Activated naive CD8-positive, alpha-beta T cell treated with anti-CD3 and anti-CD28 coated beads, Interleukin-2, amount 50 U/mL, for 24 hours (primary cell): Measurements from ENCODE around the gene TMTC2.
"Not testable (repeated sequence)": the region's sequence is repeated elsewhere in the genome, so short reads cannot be mapped to it uniquely, and the experiment has no call there.

Source experiments
- ATAC-seq: fragments of 150-1000 bp; cut with Tn5 transposase; one replicate; pipeline ENCODE4 v1.10.0; 2021
- DNase-seq: peaks from one replicate; pipeline ENCODE4 v3.0.0; 2021
- H3K27ac Mint-ChIP-seq: one replicate; pipeline ENCODE4 v1.8.0; 2021; ENCODE audit warnings: mild to moderate bottlenecking, mixed read lengths
- H3K27me3 Mint-ChIP-seq: one replicate; pipeline ENCODE4 v1.8.0; 2021; ENCODE audit warnings: mixed read lengths
- H3K36me3 Mint-ChIP-seq: one replicate; pipeline ENCODE4 v1.8.0; 2021; ENCODE audit warnings: low read depth, mixed read lengths
- H3K4me1 Mint-ChIP-seq: one replicate; pipeline ENCODE4 v1.8.0; 2021; ENCODE audit warnings: mixed read lengths
- H3K4me3 Mint-ChIP-seq: one replicate; pipeline ENCODE4 v1.8.0; 2021; ENCODE audit warnings: mild to moderate bottlenecking, moderate library complexity, mixed read lengths
- H3K9me3 Mint-ChIP-seq: one replicate; pipeline ENCODE4 v1.8.0; 2021; ENCODE audit warnings: mixed read lengths

TMTC2 gene

DNA sequence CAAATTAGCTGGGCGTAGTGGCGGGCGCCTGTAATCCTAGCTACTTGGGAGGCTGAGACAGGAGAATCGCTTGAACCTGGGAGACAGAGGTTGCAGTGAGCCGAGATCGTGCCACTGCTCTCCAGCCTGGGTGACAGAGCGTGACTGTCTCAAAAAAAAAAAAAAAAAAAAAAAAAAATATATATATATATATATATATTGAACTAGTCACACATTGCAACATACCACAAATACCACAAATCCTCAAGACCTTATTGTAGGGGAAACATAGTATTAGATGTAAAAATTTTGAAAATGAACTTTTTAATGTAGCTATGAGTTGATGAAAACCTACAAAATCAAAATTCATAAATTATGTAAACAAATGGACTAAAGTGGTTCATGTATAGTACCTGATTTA is 158.4 kb downstream of the TMTC2 start:
- H3K4me1 Mint-ChIP-seq, ATAC-seq, DNase-seq, H3K27ac Mint-ChIP-seq, H3K27me3 Mint-ChIP-seq, H3K36me3 Mint-ChIP-seq, H3K9me3 Mint-ChIP-seq, H3K4me3 Mint-ChIP-seq: not testable (repeated sequence)

- H3K27ac Mint-ChIP-seq: no peak overlapping the region
- no peak overlapping the region for H3K4me3 Mint-ChIP-seq
Observed at GRCh38 chr12:82848845-82849244, 162.1 kb downstream of the TMTC2 start.

GRCh38 chr12:82852529-82852928 is 165.8 kb downstream of the TMTC2 start:
- Mint-ChIP-seq H3K4me1 (no peaks in the 10 kb centered on the region), H3K27ac (no peak overlapping the region), H3K36me3 (no peaks in the 10 kb centered on the region), H3K4me3 (no peak overlapping the region), H3K9me3 (no peaks in the 10 kb centered on the region), H3K27me3 (no peaks in the 10 kb centered on the region)
- DNase-seq: no peak
- ATAC-seq: no peak

More at GRCh38 chr12:82848845-82849244, 162.1 kb downstream of the TMTC2 start:
- H3K27me3 Mint-ChIP-seq: no peaks in the 10 kb centered on the region
- no peaks in the 10 kb centered on the region for H3K36me3 Mint-ChIP-seq
- H3K4me1 Mint-ChIP-seq: no peaks in the 10 kb centered on the region
- no peaks in the 10 kb centered on the region for H3K9me3 Mint-ChIP-seq
- no peak for DNase-seq
- no peak for ATAC-seq

- DNase-seq: no peak
- Mint-ChIP-seq H3K4me1 (no peaks in the 10 kb centered on the region), H3K4me3 (no peak overlapping the region), H3K9me3 (no peaks in the 10 kb centered on the region), H3K36me3 (no peaks in the 10 kb centered on the region), H3K27me3 (no peaks in the 10 kb centered on the region), H3K27ac (no peak overlapping the region)
- no peak for ATAC-seq
Observed at GRCh38 chr12:82855872-82856271, 169.2 kb downstream of the TMTC2 start.

DNA sequence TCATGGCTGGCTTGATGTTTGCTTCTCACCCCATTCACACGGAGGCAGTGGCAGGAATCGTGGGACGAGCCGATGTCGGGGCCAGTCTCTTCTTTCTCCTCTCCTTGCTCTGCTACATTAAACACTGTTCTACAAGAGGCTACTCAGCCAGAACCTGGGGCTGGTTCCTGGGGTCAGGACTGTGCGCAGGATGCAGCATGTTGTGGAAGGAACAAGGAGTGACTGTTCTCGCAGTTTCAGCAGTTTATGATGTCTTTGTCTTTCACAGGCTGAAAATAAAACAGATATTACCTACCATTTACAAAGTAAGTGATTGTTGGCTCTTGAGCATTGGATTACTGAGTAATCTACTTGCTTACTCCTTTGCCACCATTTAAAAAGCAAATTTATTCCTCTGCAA is 170.6 kb downstream of the TMTC2 start:
- H3K9me3 Mint-ChIP-seq: no peaks in the 10 kb centered on the region
- H3K4me1 Mint-ChIP-seq: no peaks in the 10 kb centered on the region
- H3K36me3 Mint-ChIP-seq: no peaks in the 10 kb centered on the region
- no peak for DNase-seq
- H3K27ac Mint-ChIP-seq: no peak overlapping the region
- H3K27me3 Mint-ChIP-seq: no peaks in the 10 kb centered on the region
- H3K4me3 Mint-ChIP-seq: no peak overlapping the region
- no peak for ATAC-seq

GRCh38 chr12:82857911-82858533 is 171.3 kb downstream of the TMTC2 start:
- Mint-ChIP-seq H3K9me3 (no peaks in the 10 kb centered on the region), H3K27me3 (no peaks in the 10 kb centered on the region), H3K36me3 (no peaks in the 10 kb centered on the region), H3K4me1 (no peaks in the 10 kb centered on the region), H3K27ac (no peak overlapping the region), H3K4me3 (no peak overlapping the region)
- no peak for DNase-seq
- ATAC-seq: no peak

DNA sequence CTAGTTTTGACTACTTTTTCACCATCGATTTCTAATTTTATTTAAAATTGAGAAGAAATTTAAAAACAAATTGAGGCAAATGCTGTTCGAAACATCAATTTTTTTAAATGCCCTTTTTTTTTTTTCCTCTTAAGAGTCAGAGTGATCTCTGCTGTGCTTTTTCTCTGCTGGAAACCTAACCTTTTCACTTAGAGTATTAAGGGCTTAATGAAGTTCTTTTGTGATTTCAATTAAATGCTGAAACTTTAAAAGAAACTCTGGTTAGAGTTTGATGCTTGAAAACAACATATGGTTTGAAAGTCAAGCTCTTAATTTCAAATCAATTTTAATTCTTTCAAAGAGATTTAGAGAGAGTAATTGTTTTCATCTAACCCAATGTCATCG is 171.8 kb downstream of the TMTC2 start:
- H3K27me3 Mint-ChIP-seq: no peaks in the 10 kb centered on the region
- H3K9me3 Mint-ChIP-seq: no peaks in the 10 kb centered on the region
- H3K36me3 Mint-ChIP-seq: no peaks in the 10 kb centered on the region
- no peak overlapping the region for H3K27ac Mint-ChIP-seq
- ATAC-seq: no peak
- no peaks in the 10 kb centered on the region for H3K4me1 Mint-ChIP-seq
- no peak for DNase-seq
- no peak overlapping the region for H3K4me3 Mint-ChIP-seq

DNA sequence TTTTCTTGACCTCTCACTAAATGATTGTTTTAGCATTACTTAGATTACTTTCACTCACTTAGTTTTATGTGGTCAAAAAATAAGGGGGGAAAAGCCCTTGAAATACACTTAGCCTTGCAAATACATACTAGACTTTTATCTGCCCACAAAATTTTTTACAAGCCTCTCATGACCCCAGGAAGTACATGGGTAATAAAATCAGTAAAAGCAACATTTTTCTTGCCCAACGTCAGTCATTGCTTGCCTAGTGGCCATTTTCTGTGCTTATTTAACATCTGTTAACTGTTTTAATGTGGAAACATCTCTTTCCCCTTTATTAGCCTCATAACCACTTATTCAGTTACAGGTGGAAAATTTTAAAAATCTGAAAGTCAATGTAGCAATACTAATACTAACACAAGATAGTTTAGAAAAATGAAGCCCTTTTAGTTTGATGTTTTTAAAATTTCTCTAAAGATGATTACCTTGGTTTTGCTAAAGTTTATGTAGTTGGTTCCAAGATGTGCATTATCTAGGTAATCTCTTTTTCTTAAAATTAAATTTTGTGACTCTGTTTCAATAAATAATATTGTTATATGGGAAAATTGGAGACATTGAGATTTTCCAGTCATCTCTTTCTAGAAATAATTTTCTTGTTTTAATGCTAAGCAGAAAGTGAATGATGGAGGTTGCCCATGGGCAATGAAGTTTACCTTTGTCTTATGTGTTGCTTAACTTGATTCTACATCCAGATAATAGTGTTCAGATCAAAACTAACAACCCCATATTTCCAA is 175.5 kb downstream of the TMTC2 start:
- Mint-ChIP-seq H3K9me3 (no peaks in the 10 kb centered on the region), H3K4me3 (no peak overlapping the region), H3K4me1 (no peaks in the 10 kb centered on the region), H3K27me3 (no peaks in the 10 kb centered on the region), H3K27ac (no peak overlapping the region), H3K36me3 (no peaks in the 10 kb centered on the region)
- ATAC-seq: no peak
- no peak for DNase-seq

DNA sequence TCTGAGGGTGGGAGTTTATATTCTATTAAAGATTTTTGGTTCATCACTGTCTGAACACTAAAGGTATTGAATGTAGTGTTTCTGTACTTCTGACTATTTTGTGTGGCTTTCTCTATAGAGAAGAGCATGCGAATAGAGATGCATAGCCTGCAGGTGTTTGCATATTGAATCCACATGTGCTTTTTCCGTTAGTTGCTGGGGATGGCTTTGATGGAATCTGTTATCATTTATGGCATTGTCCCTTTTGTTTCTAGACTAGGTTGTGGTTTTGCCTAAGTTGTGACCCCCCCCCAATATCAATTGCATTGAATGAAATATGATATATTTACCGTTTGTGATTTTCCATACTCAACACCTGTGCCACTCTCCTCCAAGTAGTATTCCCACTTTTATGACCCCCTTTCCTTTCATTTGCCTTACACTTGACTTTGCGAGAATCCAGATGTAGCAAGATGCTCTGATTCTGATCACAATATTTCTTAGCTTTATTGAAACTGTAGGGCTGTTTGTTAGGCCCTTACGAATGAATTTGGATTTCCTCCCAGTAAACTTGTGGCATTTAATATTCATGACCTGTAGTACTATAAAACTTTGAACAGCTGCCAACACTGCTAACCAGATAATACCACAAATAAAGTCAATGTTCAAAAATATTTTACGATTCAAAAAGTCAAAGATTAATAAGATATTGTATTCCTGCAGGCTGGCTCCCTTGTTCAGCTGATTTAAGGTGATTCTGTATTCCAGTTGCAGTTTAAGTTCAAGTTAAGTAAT is 176.4 kb downstream of the TMTC2 start:
- ATAC-seq: no peak
- Mint-ChIP-seq H3K36me3 (no peaks in the 10 kb centered on the region), H3K4me1 (no peaks in the 10 kb centered on the region), H3K27me3 (no peaks in the 10 kb centered on the region), H3K9me3 (no peaks in the 10 kb centered on the region), H3K4me3 (no peak overlapping the region), H3K27ac (no peak overlapping the region)
- DNase-seq: no peak

- no peak overlapping the region for H3K27ac Mint-ChIP-seq
- H3K4me3 Mint-ChIP-seq: no peak overlapping the region
- ATAC-seq (no peak), DNase-seq (no peak)
- H3K36me3 Mint-ChIP-seq: no peaks in the 10 kb centered on the region
- H3K27me3 Mint-ChIP-seq: no peaks in the 10 kb centered on the region
- no peaks in the 10 kb centered on the region for H3K9me3 Mint-ChIP-seq
- H3K4me1 Mint-ChIP-seq: peaks cover 4% of the 10 kb centered on the region
Observed at GRCh38 chr12:82866227-82866775, 179.6 kb downstream of the TMTC2 start.

DNA sequence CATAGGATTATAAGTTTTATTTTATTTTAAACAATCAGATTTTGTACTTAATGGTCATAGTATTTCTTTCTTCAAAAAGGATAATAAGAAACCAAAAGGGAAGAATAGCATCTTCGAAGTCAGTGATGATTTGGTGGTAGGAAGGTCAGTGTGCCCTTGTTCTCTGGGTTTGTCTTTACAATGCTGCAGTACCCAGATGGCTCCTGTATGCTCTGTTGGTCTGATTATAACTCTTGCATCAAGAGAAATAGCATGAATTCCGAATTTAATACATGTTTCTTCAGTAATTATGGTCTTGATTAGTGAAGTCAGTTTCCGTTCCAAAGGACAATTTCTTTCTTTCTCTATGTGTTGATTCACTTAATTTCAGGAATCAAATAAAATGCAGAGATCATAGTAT is 180.2 kb downstream of the TMTC2 start:
- no peak overlapping the region for H3K27ac Mint-ChIP-seq
- no peaks in the 10 kb centered on the region for H3K9me3 Mint-ChIP-seq
- no peak for ATAC-seq
- no peaks in the 10 kb centered on the region for H3K36me3 Mint-ChIP-seq
- H3K27me3 Mint-ChIP-seq: no peaks in the 10 kb centered on the region
- H3K4me1 Mint-ChIP-seq: peaks cover 4% of the 10 kb centered on the region
- DNase-seq: no peak
- H3K4me3 Mint-ChIP-seq: no peak overlapping the region

DNA sequence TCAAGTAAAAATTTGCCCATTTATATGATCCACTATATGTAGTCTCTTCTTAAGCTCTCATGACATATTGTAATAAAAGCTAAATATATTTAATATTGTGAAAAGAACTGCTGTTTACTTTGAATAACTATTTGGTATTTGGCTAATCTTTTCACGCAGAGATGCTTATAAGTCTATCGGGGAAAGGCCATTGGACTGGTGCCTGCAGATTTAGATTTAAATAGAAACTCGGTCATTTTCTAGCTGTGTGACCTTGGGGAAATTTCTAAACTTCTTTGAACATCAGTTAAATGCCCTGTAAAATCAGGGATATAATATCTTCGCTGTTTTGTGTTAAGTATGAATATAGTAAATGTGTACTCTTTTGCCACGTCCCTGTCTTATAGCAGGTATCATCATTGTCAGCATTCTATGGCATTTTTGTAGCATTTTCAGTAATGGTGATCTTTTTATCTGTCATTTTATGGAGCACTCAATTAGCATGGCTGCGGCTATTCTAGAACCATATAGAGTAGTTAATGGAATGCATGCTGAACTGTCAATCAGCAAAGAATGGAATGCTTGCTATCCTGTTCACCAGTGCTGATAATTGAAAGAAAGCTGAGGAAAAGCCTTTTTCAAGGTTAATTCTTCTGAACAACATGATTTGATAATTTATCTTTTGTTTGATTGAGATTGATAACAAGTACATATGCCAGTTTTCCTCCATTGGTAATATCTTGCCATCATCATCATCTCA is 181.2 kb downstream of the TMTC2 start:
- H3K4me3 Mint-ChIP-seq: no peak overlapping the region
- H3K4me1 Mint-ChIP-seq: peaks cover 4% of the 10 kb centered on the region
- H3K9me3 Mint-ChIP-seq: no peaks in the 10 kb centered on the region
- DNase-seq: no peak
- no peaks in the 10 kb centered on the region for H3K36me3 Mint-ChIP-seq
- no peak overlapping the region for H3K27ac Mint-ChIP-seq
- H3K27me3 Mint-ChIP-seq: no peaks in the 10 kb centered on the region
- ATAC-seq: no peak

GRCh38 chr12:82870771-82871377 is 184.2 kb downstream of the TMTC2 start:
- Mint-ChIP-seq H3K27ac (no peak overlapping the region), H3K27me3 (no peaks in the 10 kb centered on the region), H3K36me3 (no peaks in the 10 kb centered on the region), H3K4me1 (peaks cover 4% of the 10 kb centered on the region), H3K4me3 (no peak overlapping the region), H3K9me3 (no peaks in the 10 kb centered on the region)
- DNase-seq (no peak), ATAC-seq (no peak)

- Mint-ChIP-seq H3K27ac (no peak overlapping the region), H3K36me3 (no peaks in the 10 kb centered on the region), H3K9me3 (no peaks in the 10 kb centered on the region), H3K4me1 (peaks cover 4% of the 10 kb centered on the region), H3K27me3 (no peaks in the 10 kb centered on the region), H3K4me3 (no peak overlapping the region)
- ATAC-seq (no peak), DNase-seq (no peak)
Observed at GRCh38 chr12:82872088-82872487, 185.4 kb downstream of the TMTC2 start.
